Suppressor macrophage treated with lipopolysaccharide for 1 hour (primary cell): Measurements from ENCODE around the gene MARS2.
A peak's percentile ranks its signal among the peaks of the same experiment; 100 is the strongest.
"Not testable (repeated sequence)": the region's sequence is repeated elsewhere in the genome, so short reads cannot be mapped to it uniquely, and the experiment has no call there.

Experiments
- DNase-seq, 3 donors: peaks; one replicate each; pipeline ENCODE4 v3.0.0-alpha.2; 2020 to 2022

Gene MARS2

GRCh38 chr2:197707316-197708213, 2.4 kb downstream of the MARS2 start:
- DNase-seq: peak; percentile 36 to 67 (median 67)

DNA sequence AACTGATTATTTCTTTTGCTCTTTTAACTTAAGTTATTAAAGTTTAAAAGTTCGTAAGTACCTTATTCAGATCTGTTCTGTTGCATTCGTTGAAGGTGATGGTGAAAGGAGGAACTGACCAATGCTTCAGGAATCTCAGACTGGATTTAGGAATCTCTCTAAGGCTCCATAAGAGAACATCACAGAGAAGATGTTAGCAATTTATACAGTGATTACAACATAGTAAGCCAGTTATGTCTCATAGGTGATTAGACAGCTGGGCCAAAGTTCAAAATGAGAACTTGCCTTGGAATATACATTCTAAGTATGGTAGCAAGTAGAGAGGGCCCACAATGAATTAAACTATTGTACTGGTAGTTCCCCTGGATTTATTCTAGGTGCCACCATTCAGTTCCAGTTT, 3.2 kb downstream of the MARS2 start:
- peak in 2 of 3 donors; percentile 19 to 22 for DNase-seq

DNA sequence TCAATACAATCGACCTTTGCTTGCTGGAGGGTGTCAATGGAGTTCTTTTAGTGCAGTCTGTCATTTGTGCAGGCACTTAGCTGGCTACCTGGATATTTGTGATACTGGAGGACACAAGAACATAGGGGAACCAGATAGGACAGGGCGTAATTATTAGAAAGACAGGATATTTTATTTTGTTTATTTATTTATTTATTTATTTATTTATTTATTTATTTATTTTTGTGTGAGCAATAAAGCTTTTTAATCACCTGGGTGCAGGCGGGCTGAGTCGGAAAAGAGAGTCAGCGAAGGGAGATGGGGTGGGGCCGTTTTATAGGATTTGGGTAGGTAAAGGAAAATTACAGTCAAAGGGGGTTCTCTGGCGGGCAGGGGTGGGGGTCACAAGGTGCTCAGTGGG, 4.0 kb downstream of the MARS2 start:
- not testable (repeated sequence) for DNase-seq

GRCh38 chr2:197710424-197711042, 5.4 kb downstream of the MARS2 start:
- DNase-seq: no peak

DNA sequence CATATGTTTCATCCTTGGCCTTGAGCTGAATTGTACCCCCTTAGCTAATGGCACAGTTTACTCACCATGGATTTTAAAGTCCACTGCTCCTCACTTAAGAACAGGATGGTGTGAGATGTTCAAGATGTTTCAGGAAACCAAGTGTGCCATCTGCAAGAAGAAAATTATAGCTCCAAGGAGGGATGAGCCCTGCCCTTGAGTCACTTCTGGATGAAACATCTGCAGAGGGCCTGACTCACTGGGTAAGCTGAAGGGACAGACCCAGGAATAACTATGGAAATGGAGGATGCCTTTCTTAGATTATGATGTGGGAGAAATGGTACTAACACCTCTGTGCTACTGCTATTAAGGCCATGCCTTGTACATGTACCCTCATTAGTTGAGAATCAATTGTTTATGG, 6.4 kb downstream of the MARS2 start:
- DNase-seq: no peak

DNA sequence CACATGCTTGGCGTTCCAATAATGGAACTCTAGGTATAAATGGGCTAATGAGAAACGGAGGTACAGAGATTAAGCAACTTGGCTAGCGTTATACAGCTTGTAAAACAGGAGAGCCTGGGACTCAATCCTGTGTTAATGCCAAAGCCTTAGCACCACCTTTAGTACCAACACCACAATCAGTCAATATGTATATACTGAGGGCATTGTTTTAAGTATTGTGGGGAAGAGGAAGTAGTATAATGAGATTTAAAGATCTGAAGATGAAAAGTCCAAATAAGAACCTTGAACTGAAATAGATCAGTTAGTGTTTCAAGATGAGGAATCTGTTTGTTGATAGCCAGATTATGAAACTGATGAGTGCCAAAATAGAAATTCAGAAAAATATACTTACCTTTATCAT, 8.1 kb downstream of the MARS2 start:
- DNase-seq: no peak

DNA sequence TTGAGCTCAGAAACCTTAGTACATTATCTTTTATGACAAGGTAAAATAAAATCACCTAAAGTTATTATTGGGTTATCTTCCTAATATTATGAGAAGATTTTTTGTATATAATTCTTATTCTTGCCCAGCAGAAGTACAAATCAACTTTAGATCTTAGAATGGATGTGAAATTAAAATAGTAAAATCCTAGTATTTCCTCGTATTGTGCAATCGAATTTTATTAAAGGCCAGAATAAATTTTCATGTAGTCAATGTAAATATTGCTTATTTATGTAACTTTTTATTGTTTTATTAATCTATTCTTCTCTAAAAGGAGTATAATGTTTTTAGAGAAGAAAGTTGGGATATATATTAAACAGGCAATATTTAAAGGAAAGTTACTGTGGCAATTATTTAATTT, 12.7 kb downstream of the MARS2 start:
- no peak for DNase-seq

DNA sequence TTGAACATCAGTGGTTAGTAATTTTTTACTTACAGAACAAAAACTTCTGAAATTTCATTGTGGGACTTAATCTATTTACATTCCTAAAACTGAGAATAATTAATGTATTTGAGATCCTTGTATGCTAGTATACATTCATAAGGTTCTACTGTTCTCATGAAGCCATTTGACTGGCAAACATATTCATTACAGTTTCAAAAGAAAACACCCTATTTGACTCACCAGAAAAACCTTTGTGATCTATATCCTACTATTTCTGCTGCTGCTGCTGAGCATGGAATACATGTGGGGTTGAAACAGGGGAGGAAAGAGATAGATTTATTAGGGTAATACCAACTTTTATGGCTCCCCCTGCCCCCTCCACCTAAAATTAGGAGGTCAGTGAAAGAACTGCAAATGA, 21.8 kb downstream of the MARS2 start:
- DNase-seq: no peak

GRCh38 chr2:197728555-197729544, 23.7 kb downstream of the MARS2 start:
- not testable (repeated sequence) for DNase-seq

DNA sequence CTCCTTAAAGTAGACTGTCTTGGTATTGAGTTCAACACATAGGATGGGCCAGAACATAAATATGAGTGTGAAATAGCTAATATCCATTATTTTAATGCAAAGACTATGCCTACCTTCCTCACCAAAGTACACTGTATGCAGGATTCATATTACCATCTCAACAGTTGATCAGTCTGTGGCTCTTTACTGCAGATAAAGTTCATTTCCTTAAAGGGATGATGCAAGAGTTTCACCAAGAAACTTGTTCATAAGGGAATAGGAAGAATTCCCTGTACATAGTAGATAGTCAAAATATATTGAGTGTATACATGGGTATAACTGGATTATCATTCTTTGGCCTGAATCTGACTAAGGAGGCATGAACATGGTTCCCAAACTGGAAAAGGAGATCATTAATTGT, 35.0 kb downstream of the MARS2 start:
- no peak for DNase-seq
